ENCODE measurements around the gene CHRNB4.
A peak's percentile ranks its signal among the peaks of the same experiment; 100 is the strongest.

Gene CHRNB4

GRCh38 chr15:78603467-78603866 lies 37.5 kb downstream of the CHRNB4 start:
- DNase-seq (ENCODE audit: low read depth): no peak
- TF ChIP-seq CTCF (IDR thresholded peaks at IDR 0.05; ENCODE audit: insufficient read depth, low read depth, low read length, missing control alignments): no peak

GRCh38 chr15:78599189-78599588 lies 41.8 kb downstream of the CHRNB4 start:
- DNase-seq (ENCODE audit: low read depth): no peak
- TF ChIP-seq CTCF (IDR thresholded peaks at IDR 0.05; ENCODE audit: insufficient read depth, low read depth, low read length, missing control alignments): no peak
- H3K4me3 ChIP-seq (ENCODE audit: low read length): no peak overlapping the region

More at GRCh38 chr15:78603467-78603866, 37.5 kb downstream of the CHRNB4 start:
- no peak overlapping the region for H3K4me3 ChIP-seq (ENCODE audit: low read length)

GRCh38 chr15:78598348-78598747 lies 42.7 kb downstream of the CHRNB4 start:
- H3K4me3 ChIP-seq (ENCODE audit: low read length): no peak overlapping the region
- no peak for TF ChIP-seq CTCF (IDR thresholded peaks at IDR 0.05; ENCODE audit: insufficient read depth, low read depth, low read length, missing control alignments)
- DNase-seq (ENCODE audit: low read depth): peak; percentile 53

GRCh38 chr15:78597583-78597982 lies 43.4 kb downstream of the CHRNB4 start:
- no peak for TF ChIP-seq CTCF (IDR thresholded peaks at IDR 0.05; ENCODE audit: insufficient read depth, low read depth, low read length, missing control alignments)

GRCh38 chr15:78574944-78575343 lies 66.1 kb downstream of the CHRNB4 start:
- DNase-seq (ENCODE audit: low read depth): no peak
- no peak overlapping the region for H3K4me3 ChIP-seq (ENCODE audit: low read length)
- TF ChIP-seq CTCF (IDR thresholded peaks at IDR 0.05; ENCODE audit: insufficient read depth, low read depth, low read length, missing control alignments): no peak

More at GRCh38 chr15:78597583-78597982, 43.4 kb downstream of the CHRNB4 start:
- DNase-seq (ENCODE audit: low read depth): no peak
- no peak overlapping the region for H3K4me3 ChIP-seq (ENCODE audit: low read length)

Measured in epithelial cell of esophagus (primary cell).